Activated naive CD4-positive, alpha-beta T cell treated with anti-CD3 and anti-CD28 coated beads, Interleukin-2, amount 50 U/mL, for 24 hours (primary cell): ENCODE measurements around the gene SOX5.

Experiments
- H3K27ac Mint-ChIP-seq: one replicate; pipeline ENCODE4 v1.8.0; 2021; ENCODE audit warnings: mild to moderate bottlenecking, mixed read lengths
- H3K27me3 Mint-ChIP-seq: one replicate; pipeline ENCODE4 v1.8.0; 2021; ENCODE audit warnings: mixed read lengths
- H3K36me3 Mint-ChIP-seq: one replicate; pipeline ENCODE4 v1.8.0; 2021; ENCODE audit warnings: mixed read lengths
- H3K4me1 Mint-ChIP-seq: one replicate; pipeline ENCODE4 v1.8.0; 2021; ENCODE audit warnings: mixed read lengths
- H3K4me3 Mint-ChIP-seq: one replicate; pipeline ENCODE4 v1.8.0; 2021; ENCODE audit warnings: mild to moderate bottlenecking, mixed read lengths
- H3K9me3 Mint-ChIP-seq: one replicate; pipeline ENCODE4 v1.8.0; 2021; ENCODE audit warnings: mixed read lengths

Gene SOX5

DNA sequence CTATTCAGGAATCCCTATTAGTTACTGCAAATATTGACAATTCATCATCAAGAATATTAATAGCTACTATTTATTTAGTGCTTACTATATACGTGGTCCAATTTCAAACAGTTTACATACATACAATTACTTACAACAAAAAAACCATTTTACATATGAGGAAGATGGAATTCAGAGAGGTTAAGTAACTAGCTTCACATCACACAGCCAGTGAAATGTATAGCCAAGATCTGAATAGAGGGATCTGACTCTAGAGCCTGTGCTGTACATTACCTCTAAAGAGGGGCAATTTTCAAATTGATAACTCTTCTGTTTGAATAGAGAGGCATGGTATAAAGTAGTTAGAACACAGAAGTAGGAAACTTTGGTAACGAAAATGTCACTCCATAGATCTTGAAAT is 18.3 kb downstream of the SOX5 start:
- H3K36me3 Mint-ChIP-seq: no peaks in the 10 kb centered on the region
- no peak overlapping the region for H3K27ac Mint-ChIP-seq
- H3K4me3 Mint-ChIP-seq: no peak overlapping the region
- H3K27me3 Mint-ChIP-seq: no peaks in the 10 kb centered on the region
- no peaks in the 10 kb centered on the region for H3K4me1 Mint-ChIP-seq
- H3K9me3 Mint-ChIP-seq: no peaks in the 10 kb centered on the region

- H3K36me3 Mint-ChIP-seq: no peaks in the 10 kb centered on the region
- H3K9me3 Mint-ChIP-seq: no peaks in the 10 kb centered on the region
- no peaks in the 10 kb centered on the region for H3K27me3 Mint-ChIP-seq
- H3K4me3 Mint-ChIP-seq: no peak overlapping the region
- no peak overlapping the region for H3K27ac Mint-ChIP-seq
- no peaks in the 10 kb centered on the region for H3K4me1 Mint-ChIP-seq
These were observed 18.9 kb downstream of the SOX5 start for GRCh38 chr12:23930599-23930998.

DNA sequence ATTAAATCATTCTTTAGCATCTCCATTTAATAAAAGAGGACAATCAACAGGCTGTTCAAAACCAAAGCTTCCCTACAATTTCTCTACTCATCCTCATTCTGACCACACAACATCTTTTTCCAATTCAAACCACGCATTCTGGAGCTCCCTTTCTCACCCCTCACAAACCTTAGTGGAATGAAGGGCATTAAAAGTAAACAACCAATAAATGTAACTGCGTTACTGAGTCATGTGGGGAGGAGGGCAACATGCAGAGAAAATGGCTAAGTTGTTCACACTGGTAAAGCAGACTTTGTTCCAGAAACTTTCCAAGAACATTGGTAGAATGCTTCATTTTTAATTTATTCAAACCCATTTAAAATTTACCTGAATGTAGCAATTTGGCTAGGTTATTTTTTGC is 19.6 kb downstream of the SOX5 start:
- no peak overlapping the region for H3K4me3 Mint-ChIP-seq
- no peaks in the 10 kb centered on the region for H3K36me3 Mint-ChIP-seq
- no peaks in the 10 kb centered on the region for H3K4me1 Mint-ChIP-seq
- no peaks in the 10 kb centered on the region for H3K27me3 Mint-ChIP-seq
- no peaks in the 10 kb centered on the region for H3K9me3 Mint-ChIP-seq
- H3K27ac Mint-ChIP-seq: no peak overlapping the region

GRCh38 chr12:23927907-23928306 is 21.6 kb downstream of the SOX5 start:
- Mint-ChIP-seq H3K4me3 (no peak overlapping the region), H3K27me3 (no peaks in the 10 kb centered on the region), H3K9me3 (peaks cover 9% of the 10 kb centered on the region), H3K36me3 (no peaks in the 10 kb centered on the region), H3K27ac (no peak overlapping the region), H3K4me1 (no peaks in the 10 kb centered on the region)

DNA sequence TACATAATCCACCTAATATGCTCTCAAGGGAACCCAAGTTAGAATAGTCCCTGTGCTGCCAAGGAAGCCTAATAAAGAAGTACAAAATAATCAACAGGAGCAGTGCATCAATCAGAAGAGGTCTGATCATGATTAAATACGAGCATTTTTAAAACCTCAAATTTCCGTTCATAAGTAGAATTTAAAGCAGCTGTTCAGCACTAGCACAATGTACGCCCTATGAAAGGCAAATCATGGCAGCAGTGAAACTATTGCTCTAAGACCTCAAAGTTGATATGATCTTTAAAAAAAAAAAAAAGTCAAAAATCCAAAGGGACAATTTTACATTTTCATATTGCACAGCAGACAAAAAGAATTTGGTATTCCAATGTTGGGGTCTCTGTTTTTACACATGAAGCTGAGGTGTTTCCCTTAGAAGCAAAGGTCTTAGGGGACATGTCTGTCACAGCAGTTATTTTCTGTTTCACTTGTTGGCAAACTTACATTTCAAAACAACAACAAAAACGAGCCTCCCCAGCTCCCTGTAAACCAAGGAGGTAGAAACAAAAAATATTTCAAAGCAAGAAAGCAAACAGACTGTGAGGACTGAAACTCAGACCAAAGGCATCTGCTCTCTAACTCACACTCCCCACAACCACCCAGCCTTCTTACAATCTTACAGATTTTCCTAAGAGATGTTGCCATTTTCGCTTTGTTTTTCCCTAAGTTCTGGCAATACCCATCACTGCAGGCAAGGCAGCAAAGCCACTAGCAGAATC is 28.2 kb downstream of the SOX5 start:
- Mint-ChIP-seq H3K4me3 (no peak overlapping the region), H3K36me3 (no peaks in the 10 kb centered on the region), H3K4me1 (no peaks in the 10 kb centered on the region), H3K27me3 (no peaks in the 10 kb centered on the region), H3K27ac (no peak overlapping the region), H3K9me3 (peaks cover 9% of the 10 kb centered on the region)

GRCh38 chr12:23911574-23911973 is 37.9 kb downstream of the SOX5 start:
- Mint-ChIP-seq H3K36me3 (no peaks in the 10 kb centered on the region), H3K27me3 (no peaks in the 10 kb centered on the region), H3K4me1 (no peaks in the 10 kb centered on the region), H3K9me3 (peaks cover 9% of the 10 kb centered on the region), H3K4me3 (no peak overlapping the region), H3K27ac (no peak overlapping the region)

GRCh38 chr12:23909551-23909950 is 39.9 kb downstream of the SOX5 start:
- H3K4me1 Mint-ChIP-seq: no peaks in the 10 kb centered on the region
- H3K4me3 Mint-ChIP-seq: no peak overlapping the region
- H3K27me3 Mint-ChIP-seq: no peaks in the 10 kb centered on the region
- peaks cover 9% of the 10 kb centered on the region for H3K9me3 Mint-ChIP-seq
- H3K36me3 Mint-ChIP-seq: no peaks in the 10 kb centered on the region
- no peak overlapping the region for H3K27ac Mint-ChIP-seq

- Mint-ChIP-seq H3K4me1 (no peaks in the 10 kb centered on the region), H3K36me3 (no peaks in the 10 kb centered on the region), H3K27me3 (no peaks in the 10 kb centered on the region), H3K27ac (no peak overlapping the region), H3K4me3 (no peak overlapping the region), H3K9me3 (peaks cover 9% of the 10 kb centered on the region)
These were observed 43.1 kb downstream of the SOX5 start for GRCh38 chr12:23906329-23906728.

DNA sequence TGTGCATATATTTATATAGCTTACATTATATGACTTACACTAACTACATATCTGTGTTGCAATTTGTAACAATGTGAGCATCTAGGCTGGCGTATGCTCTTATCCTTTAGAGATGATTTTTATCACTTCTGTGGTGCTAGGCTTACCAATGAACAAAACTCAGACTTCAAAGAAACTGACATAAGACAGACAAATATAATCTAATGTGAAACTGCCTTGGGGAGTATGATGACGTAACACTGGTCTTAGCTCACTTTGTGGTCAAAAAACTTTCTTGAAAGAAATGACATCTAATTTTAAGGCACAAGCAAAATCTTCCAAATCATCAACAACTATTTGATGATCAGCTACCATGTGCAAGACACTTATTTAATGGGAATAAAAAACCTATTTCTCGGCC is 50.0 kb downstream of the SOX5 start:
- Mint-ChIP-seq H3K4me1 (no peaks in the 10 kb centered on the region), H3K27ac (no peak overlapping the region), H3K27me3 (no peaks in the 10 kb centered on the region)

DNA sequence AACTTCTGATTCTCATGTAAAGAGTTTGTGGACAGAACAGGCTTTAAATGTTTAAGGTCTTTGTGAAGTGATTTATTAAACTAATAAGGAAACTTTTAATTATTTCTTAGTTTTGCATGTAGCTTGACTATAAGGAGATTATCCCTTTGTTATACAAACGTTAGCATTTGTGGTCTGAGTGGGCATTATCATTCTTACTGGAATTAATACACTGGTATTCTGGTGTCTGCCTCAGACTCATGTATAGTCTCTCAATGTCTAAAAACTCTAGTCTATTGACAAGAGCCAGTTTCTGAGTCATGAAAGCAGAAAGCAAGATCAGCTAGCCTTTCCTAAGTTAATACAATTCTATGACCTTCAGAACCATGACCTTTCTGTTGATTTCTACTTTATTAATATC is 51.3 kb downstream of the SOX5 start:
- no peak overlapping the region for H3K4me3 Mint-ChIP-seq

More for the DNA sequence above, 50.0 kb downstream of the SOX5 start:
- H3K36me3 Mint-ChIP-seq: no peaks in the 10 kb centered on the region
- no peak overlapping the region for H3K4me3 Mint-ChIP-seq
- no peaks in the 10 kb centered on the region for H3K9me3 Mint-ChIP-seq

DNA sequence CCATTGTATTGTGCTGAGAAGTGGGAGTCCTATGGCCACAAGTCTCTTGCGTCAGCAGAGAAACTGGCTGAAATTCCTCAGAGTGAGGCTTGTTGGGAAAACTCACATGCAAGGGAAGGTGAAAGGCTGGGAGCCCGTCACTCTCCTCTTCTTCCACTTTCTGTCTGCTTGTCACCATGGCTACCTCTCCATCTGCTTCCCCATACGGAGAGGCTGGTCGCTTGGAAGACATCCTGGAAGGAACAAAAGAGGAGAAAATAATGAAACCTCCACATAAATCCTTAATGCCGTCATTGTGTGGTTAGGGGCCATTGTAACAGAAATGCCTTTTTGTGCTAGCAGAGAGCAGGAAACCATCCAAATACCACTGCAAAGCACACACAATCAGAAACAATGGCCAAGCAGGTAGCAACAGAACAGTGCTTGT is 53.7 kb downstream of the SOX5 start:
- H3K27me3 Mint-ChIP-seq: no peaks in the 10 kb centered on the region
- H3K9me3 Mint-ChIP-seq: no peaks in the 10 kb centered on the region
- H3K36me3 Mint-ChIP-seq: no peaks in the 10 kb centered on the region
- no peak overlapping the region for H3K27ac Mint-ChIP-seq
- no peak overlapping the region for H3K4me3 Mint-ChIP-seq
- H3K4me1 Mint-ChIP-seq: no peaks in the 10 kb centered on the region

More for the DNA sequence above, 51.3 kb downstream of the SOX5 start:
- Mint-ChIP-seq H3K4me1 (no peaks in the 10 kb centered on the region), H3K27me3 (no peaks in the 10 kb centered on the region), H3K9me3 (no peaks in the 10 kb centered on the region), H3K27ac (no peak overlapping the region), H3K36me3 (no peaks in the 10 kb centered on the region)

DNA sequence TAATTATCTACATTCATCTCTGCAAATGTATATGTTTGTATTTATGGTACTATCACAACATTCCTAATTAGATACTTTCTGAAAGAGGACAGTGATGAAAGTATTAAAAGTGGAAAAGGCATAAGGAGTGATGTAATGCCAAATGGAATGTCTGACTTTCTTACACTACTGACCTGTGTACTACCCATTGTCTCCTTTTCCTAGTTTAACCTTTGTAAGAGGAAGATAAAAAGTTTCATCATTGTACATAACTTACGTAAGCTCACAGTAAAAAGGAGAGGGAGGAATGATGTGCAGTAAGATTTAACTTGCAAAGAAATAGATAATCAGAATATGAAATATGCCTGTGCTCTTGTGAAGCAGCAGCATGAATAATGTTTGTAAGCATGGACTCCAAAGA is 55.9 kb downstream of the SOX5 start:
- Mint-ChIP-seq H3K9me3 (no peaks in the 10 kb centered on the region), H3K27me3 (no peaks in the 10 kb centered on the region), H3K27ac (no peak overlapping the region), H3K4me3 (no peak overlapping the region), H3K36me3 (no peaks in the 10 kb centered on the region), H3K4me1 (no peaks in the 10 kb centered on the region)

GRCh38 chr12:23891115-23891514 is 58.4 kb downstream of the SOX5 start:
- Mint-ChIP-seq H3K4me1 (no peaks in the 10 kb centered on the region), H3K9me3 (no peaks in the 10 kb centered on the region), H3K27ac (no peak overlapping the region), H3K4me3 (no peak overlapping the region), H3K27me3 (no peaks in the 10 kb centered on the region), H3K36me3 (no peaks in the 10 kb centered on the region)

DNA sequence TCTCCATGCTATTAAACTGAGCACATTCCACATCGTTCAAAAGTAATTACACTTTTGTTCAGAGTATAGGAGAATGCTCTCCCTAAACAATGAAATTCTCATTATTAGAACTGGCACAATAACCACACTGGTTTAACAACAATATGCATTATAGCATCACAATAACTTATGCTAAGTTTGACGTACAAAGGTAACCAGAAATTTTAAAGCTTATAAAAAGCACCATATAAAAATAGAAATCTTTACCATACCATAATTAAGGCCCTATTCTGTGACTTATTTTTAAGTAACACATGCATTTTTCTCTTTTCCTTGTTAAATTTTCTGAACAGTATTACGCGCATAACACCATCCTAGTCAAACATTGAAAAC is 60.4 kb downstream of the SOX5 start:
- no peak overlapping the region for H3K27ac Mint-ChIP-seq
- H3K4me1 Mint-ChIP-seq: no peaks in the 10 kb centered on the region
- no peaks in the 10 kb centered on the region for H3K9me3 Mint-ChIP-seq
- H3K36me3 Mint-ChIP-seq: no peaks in the 10 kb centered on the region
- no peaks in the 10 kb centered on the region for H3K27me3 Mint-ChIP-seq
- no peak overlapping the region for H3K4me3 Mint-ChIP-seq

DNA sequence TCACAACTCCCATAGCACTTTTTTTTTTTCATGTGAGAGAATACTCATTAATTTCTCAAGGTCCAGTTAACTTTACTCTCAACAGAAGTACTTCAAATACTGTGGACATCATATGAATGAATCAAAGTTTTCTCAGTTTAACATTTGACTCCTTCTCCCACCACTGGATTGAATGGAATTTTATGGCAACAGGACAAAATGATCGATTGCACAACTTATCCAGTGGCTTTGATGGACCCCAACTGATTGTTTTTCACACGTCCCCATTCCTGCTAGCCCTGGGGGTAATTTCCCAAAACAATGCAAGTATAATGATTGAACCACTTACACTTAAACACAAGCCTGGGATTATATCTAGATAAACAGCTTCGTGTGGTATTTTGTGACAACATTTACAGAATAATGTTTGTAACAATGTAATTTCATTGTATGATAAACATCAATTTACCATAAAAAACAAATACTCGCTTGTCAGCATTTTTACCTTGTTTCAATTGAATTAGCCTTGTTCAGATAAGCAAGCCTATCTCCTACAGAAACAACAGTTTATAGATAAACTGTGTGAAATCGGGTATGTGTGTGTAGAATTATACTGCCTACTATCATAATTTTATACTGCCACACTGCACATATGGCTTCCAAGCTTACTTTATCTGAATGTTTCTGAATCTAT is 60.9 kb downstream of the SOX5 start:
- H3K9me3 Mint-ChIP-seq: no peaks in the 10 kb centered on the region
- H3K36me3 Mint-ChIP-seq: no peaks in the 10 kb centered on the region
- H3K4me3 Mint-ChIP-seq: no peak overlapping the region
- H3K27me3 Mint-ChIP-seq: no peaks in the 10 kb centered on the region
- no peak overlapping the region for H3K27ac Mint-ChIP-seq
- no peaks in the 10 kb centered on the region for H3K4me1 Mint-ChIP-seq

GRCh38 chr12:23887055-23887835 is 62.2 kb downstream of the SOX5 start:
- Mint-ChIP-seq H3K27ac (no peak overlapping the region), H3K9me3 (no peaks in the 10 kb centered on the region), H3K4me3 (no peak overlapping the region), H3K4me1 (no peaks in the 10 kb centered on the region), H3K27me3 (no peaks in the 10 kb centered on the region), H3K36me3 (no peaks in the 10 kb centered on the region)
